GM21717 (cell line): ENCODE data around the gene BAZ1A.
"Not testable (repeated sequence)": the region's sequence is repeated elsewhere in the genome, so short reads cannot be mapped to it uniquely, and the experiment has no call there.

Experiments used
- ATAC-seq: cut with Tn5 transposase; IDR thresholded peaks from one replicate; pipeline ENCODE4 v1.9.1; 2021; ENCODE audit warnings: mild to moderate bottlenecking, moderate library complexity; ENCODE audit not compliant: unreplicated experiment

BAZ1A gene

DNA sequence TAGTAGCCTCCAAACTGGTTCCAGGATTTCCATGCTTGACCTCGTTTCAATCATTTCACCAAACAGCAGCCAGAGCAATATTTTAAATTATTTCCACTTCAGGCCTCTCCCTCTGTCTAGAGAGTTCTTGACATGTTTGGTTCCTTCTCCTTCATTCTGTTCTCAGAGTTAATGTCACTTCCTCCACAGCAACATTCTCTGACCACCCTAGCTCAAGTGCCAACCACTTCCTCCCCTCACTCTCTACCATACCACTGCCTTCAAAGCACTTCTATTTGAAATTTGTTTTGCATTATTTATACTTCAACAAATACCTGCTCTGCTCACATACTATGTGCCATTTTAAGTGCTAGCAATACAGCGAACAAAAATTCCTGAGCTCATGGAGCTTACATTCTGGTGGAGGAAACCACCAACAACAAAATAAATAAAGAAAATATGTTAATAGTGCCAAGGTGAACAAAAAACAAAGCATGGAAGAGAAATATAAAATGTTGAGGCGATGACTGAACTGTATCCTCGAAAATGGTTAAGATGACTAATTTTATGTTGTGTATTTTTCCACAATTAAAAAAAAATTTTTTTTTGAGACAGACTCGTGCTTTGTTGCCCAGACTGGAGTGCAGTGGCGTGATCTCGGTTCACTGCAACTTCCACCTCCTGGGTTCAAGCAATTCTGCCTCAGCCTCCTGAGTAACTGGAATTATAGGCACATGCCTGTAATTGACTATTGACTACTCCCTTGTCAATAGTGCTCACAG lies 17.3 kb downstream of the BAZ1A start:
- no peak for ATAC-seq

DNA sequence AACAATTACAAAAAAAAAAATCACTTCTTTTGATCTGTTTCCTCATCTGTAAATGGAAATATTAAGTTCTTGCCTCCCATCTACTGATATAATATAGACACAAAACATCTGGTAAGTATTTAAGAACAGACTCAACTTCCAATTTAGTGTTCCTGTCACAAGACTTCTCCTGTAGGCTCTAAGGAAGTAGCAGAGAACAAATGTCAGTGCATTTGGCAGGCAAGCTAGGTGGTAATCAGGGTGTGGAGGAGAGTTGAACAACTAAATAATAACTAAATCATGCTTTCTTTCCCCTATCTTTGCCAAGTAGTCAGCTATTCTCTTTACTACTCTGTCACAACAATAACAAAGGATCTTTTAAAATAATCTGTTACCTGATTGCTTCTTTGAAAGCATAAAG lies 22.1 kb downstream of the BAZ1A start:
- no peak for ATAC-seq

DNA sequence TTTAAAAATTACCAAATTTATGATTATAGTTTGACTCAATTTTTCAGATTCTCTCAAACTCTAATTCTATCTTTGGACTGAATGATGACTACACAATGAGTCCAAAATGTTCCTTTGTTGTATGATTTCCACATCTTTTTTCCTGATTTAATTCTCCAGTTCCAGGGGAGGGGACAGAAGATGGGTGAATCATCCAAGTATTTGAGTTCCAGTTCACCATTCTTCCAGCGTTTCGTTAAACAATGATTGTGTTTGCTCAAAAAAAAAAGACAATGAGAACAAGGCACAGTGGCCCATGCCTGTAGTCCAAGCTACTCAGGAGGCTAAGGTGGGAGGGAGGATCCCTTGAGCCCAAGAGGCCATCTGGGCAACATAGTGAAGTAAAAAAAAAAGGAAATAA lies 23.8 kb downstream of the BAZ1A start:
- no peak for ATAC-seq

DNA sequence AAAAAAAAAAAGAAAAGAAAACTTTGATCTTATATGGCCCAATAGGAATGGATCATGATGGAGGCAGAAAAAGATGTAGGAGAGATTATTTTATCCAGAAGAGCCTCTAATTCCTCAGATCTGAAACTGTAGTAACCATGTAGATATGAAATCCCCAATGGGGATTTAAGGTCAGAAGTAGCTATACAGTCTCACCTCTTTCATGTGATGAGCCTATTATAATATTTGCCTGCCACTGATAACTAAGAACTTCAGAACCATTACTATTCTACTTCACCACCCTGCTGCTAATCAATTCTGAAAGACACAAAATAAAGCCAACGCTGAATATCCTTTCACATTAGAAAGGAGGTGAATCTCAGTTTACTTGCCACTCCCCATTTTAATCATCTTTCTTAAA lies 29.3 kb downstream of the BAZ1A start:
- no peak for ATAC-seq

DNA sequence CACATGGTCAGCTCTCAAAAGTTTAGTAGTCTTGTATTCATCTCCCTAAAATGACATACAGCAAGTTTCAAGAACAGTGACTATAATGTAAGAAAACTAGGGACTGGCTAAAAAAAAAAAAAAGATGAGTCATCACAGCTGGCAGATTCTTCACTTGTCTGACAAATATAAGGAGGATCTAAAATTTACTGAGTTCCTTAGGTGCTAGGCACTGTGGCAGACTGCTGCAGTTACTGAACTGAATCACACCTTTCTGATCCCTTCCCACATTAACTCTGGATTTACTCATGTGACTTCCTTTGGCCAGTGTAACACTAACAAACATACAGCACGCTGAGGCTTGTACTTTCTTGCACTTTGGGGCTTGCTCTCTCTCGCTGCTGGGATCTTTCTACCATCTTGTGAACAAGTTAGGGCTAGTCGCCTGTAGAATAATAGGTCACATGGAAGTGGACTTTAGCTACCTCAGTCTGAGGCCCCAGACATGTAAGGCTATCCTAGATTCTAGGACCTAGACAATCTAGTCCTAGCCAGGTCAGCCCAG lies 32.1 kb downstream of the BAZ1A start:
- no peak for ATAC-seq

DNA sequence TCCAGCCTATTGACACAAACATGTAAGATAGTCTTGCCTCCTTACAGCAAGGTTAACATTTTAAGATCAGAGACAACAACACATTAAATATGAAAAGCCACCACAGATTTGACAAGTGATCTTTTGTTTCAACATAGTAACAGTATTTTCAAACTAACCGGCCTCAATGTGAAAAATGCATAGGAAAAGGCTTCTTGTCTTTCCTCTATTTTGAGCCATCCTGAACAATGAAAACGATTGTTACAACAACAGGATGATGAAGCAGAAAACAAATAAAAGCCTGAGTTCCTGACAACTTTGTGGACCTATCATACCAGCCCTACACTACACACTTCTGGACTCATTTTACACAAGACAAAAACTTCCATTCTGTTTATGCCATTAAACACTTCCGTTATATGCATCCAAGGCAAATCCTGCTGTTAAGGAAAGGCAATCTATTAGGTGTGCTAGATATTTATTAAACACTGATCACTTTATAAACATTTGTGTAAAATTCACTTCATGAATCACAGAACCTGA lies 37.3 kb downstream of the BAZ1A start:
- no peak for ATAC-seq

DNA sequence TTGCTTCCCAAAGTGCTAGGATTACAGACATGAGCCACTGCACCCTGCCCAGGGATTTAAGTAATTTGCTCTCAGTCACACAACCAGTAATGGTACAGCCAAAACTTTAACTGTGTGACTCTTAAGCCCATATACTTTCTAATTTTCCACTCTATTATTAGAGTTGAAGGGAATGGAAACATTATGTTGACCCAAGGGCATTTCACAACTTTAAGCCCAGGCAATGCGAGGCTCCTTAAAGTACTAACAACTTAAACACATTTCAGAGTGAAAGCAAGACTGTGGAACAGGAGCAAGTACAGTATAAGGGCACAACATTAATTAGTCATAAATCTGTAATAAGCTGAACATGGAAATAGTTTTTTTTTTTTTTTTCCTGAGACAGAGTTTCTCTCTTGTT lies 39.8 kb downstream of the BAZ1A start:
- no peak for ATAC-seq

DNA sequence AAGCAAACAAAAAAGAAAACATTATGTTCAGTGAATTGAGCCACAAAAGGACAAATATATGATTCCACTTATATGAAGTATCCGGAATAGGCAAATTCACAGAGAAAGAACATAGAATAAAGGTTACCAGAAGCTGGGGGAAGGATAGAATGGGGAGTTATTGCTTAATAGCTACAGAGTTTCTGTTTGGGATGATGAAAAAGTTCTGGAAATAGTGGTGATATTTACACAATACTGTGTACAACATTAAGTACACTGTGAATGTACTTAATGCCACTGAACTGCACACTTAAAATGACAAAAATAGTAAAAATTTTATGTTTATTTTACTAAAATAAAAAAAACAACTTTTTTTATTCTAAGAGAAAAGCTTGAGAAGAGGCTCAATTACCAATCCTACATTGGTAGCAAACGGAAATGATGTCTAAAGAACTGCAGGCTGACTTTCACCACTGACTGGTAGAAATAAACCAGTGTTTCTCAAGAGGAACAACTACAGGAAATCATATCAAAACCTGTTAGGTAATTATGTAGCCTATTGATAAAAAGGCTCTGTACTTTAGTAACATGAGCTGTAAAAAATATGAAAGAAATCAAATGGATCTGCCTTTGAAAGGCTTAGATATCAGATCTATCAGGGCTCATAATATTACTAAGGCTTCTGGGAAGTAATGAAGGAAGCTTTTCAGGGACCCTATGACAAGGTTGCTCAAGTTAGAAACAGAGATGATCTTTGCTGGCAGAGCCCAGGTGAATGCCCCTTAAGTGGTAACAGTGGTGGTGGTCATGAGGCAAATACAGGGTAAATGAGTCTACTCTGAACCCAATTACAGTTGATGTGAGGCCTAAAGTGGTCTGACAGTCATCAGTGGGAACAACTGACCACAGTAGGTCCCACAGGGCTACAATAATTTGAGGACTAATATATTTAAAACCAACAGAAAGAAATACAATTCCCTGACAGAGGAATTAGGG lies 41.3 kb downstream of the BAZ1A start:
- ATAC-seq, result no peak

DNA sequence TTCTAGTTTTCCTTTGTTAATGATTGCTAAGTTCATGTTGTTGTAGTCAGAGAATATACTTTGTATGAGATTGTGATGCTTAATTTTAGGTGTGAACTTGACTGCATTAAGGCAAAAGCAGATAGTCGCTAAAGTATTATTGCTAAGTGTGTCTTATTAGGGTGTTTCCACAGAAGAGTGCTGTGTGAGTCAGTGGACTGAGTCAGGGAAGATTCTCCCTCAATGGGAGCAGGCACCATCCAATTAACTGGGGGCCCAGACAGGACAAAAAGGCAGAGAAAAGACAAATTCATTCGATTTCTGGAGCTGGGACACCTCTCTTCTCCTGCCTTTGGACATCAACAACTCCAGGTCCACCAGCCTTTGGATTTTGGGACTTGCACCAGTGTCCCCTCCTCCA lies 48.5 kb downstream of the BAZ1A start:
- no peak for ATAC-seq

DNA sequence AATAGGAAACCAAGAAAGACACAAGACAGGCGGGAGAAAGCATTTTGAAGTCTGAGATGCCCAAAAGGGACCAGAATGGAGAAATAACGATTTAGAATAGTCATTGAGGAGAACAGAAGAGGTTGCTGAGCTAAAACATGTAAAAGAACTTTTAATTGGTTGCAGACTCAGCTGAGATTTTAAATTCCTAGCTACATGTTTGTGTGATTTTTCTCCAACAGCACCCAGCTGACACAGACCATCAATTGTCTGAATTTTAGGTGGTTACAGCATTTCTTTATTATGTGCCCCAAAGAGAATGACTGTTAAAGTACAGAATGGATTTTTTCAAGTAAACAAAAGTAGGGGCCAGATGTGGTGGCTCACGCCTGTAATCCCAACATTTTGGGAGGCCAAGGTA lies 50.3 kb downstream of the BAZ1A start:
- ATAC-seq, result no peak

DNA sequence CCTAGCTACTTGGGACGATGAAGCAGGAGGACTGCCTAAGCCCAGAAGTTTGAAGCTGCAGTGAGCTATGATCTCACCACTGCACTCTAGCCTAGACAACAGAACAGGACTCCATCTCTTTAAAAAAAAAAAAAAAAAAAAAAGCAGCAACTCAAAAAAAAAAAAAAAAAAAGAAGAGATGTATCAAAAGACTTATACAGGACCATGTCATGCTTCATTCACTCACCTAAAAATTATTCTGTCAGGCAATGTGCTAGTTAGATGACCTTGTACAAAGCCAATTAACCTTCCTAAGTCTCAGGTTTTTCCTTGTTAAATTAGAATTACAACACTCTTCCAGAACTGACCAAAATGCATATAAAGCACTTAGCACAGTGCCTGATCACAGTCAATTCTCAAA lies 50.9 kb downstream of the BAZ1A start:
- no peak for ATAC-seq

DNA sequence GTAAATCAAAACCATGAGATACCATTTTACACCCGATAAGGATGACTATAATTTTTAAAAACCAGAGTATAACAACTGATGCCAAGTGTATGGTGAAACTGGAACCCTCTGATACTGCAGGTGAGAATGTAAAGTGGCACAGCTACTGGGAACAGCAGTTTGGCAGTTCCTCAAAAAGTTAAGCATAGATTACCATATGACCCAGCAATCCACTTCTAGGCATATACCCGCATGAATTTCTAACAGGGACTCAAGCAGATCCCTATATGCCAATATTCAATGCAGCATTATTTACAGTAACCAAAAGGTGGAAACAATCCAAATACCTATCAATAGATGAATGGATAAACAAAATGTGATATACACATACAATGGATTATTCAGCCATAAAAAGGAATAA lies 57.4 kb downstream of the BAZ1A start:
- no peak for ATAC-seq

DNA sequence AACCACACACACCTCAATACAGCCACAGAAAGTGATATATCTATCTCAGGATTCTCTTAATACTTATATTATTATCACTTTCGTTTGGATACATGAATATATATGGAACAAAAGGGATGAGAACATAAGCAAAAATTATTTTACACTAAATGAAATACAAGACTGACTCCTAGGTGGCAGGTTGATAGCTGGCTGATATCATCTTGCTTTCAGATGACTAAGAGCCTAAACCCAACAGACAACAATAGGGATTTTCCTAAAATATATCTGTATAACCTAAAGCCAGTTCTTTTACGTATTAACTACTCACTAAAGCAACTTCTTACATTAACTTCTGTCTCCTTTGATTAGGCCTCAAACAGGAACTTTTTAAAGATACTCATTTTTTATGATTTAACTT lies 65.1 kb downstream of the BAZ1A start:
- ATAC-seq, result no peak

DNA sequence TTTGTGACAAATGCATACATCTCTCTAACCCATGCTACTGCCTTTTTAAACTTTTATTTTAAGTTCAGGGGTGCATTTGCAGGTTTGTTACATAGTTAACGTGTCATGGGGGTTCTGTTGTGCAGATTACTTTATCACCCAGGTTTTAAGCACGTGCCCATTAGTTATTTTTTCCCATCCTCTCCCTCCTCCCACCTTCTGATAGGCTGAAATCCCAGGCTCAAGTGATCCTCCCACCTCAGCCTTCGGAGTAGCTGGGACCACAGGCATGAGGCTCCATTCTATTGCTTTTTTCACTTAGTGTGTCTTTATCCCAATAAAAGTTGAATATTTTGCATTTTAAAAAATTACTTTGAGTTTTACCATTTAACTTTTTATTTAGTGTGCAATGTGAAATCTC lies 68.9 kb downstream of the BAZ1A start:
- no peak for ATAC-seq

DNA sequence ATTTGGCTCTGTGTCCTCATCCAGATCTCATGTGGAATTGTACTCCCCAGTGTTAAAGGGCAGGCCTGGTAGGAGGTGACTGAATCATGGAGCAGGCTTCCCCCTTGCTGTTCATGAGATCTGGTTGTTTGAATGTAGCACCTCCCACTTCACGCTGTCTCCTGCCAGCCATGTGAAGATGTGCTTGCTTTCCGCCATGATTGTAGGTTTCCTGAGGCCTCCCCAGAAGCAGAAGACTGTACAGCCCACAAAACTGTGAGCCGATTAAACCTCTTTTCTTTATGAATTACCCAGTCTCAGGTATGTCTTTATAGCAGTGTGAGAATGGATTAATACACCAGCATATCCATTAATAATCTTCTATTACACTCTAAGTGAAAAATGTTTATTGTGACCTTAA lies 70.2 kb downstream of the BAZ1A start:
- ATAC-seq, result no peak

DNA sequence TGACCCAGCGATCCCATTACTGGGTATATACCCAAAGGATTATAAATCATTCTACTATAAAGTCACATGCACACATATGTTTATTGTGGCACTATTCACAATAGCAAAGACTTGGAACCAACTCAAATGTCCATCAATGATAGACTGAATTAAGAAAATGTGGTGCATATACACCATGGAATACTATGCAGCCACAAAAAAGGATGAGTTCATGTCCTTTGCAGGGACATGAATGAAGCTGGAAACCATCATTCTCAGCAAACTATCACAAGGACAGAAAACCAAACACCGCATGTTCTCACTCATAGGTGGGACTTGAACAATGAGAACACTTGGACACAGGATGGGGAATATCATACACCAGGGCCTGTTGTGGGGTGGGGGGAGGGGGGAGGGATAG lies 76.3 kb downstream of the BAZ1A start:
- not testable (repeated sequence) for ATAC-seq

DNA sequence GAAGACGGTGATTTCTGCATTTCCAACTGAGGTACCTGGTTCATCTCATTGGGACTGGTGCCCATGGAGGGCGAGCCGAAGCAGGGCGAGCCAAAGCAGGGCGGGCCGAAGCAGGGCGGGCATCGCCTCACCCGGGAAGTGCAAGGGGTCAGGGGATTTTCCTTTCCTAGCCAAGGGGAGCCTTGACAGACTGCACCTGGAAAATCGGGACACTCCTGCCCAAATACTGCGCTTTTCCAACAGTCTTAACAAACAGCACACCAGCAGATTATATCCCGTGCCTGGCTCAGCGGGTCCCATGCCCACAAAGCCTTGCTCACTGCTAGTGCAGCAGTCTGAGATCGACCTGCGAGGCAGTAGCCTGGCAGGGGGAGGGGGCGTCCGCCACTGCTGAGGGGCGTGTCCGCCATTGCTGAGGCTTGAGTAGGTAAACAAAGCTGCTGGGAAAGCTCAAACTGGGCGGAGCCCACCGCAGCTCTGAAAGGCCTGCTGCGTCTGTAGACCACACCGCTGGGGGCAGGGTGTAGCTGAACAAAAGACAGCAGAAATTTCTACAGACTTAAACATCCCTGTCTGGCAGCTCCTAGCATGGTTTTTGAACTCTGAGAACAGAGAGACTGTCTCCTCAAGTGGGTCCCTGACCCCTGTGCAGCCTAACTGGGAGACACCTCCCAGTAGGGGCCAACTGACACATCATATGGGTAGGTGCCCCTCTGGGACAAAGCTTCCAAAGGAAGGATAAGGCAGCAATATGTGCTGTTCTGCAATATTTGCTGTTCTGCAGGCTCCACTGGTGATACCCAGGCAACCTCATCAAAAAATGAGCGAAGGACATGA lies 77.2 kb downstream of the BAZ1A start:
- no peak for ATAC-seq

DNA sequence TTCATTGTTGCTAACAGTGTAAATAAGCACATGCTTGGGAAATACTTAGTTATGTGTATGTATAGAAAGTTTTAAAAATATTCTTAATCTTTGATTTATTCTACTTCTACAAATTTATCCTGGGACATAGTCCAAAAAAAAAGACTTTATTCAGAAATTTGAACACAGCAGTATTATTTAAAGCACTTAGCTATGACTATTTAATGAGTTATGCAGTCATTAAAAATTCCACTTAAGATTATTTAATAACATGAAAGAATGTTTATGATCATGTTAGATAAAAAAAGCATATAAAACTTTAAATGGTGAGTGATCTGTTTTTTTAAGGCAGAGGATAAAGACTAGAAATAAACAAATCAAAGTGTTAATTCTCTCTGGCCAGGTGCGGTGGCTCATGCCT lies 78.3 kb downstream of the BAZ1A start:
- no peak for ATAC-seq

DNA sequence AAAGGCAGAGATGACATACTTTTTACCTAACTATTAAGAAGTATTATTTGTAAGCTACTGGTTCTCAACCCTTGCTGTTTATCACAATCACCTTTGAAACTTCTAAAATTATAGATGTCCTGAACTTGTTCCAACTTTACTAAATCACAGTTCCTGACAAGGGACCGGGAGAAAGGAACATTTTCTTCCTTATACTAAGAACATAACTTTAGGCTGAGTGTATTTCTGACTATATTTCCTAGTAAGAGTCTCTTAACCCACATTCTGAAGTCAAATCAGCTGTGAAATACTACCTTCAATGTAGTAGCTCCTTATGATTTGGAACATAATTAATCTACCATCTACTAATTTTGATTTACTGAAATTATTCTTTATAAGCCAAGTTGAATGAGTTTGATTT lies 80.2 kb downstream of the BAZ1A start:
- ATAC-seq, result no peak

DNA sequence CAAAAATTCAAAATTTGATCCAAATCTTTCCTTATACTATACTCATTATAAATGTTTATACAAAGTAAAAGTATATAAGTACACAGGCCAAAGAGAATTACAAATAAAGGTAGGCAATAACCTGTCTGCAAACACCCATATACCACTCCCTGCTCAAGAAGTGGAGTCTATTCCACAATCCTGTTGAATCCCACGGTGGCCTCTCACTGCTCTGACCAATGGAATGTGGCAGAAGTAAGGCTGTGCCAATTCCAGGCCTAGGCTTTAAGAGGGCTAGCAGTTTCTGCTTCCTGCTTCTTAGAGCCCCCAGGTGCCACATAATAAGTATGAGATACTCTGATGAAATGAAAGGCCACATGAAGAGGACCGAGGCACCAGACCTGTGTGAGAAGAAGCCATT lies 80.9 kb downstream of the BAZ1A start:
- ATAC-seq, result no peak

DNA sequence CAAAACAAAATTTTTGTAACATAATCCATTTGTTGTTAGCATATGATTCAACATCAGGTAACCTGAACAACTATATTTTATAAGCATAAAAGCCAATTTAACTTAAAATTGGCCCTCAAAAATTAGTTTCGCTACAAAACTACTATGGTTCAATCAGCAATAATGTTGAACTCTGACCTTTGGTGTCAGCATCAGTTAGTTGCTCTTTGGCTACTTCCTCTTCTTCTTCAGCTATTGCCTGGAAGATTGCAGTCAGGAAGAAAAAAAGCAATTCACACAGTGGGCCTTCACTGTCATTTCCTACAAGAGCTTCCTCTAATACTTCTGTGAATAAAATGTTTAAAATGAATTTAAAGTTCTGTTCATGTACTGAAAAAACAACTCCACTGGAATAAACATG lies 82.6 kb downstream of the BAZ1A start:
- no peak for ATAC-seq
